Measurements from ENCODE around the gene ERC2. TPM values are rescaled to one million over a fixed set of nuclear protein-coding genes. Genes with fewer than 3 reads are reported as not detected.

The ERC2 gene
- total RNA-seq, 1 donor from 2014 or later, result 1.5 TPM

GRCh38 chr3:55910543-55910942, 557.7 kb downstream of the ERC2 start:
- TF ChIP-seq CTCF (IDR thresholded peaks at IDR 0.05), result no peak
- no peak overlapping the region for H3K27ac ChIP-seq
- H3K9me3 ChIP-seq, result no peaks in the 10 kb centered on the region
- ATAC-seq (no peak), DNase-seq (no peak)
- no peaks in the 10 kb centered on the region for H3K27me3 ChIP-seq (ENCODE audit: low read depth)
- intact Hi-C loops (cut with DNase I), result no loop called here
- peaks cover 3% of the 10 kb centered on the region for H3K4me1 ChIP-seq
- no peaks in the 10 kb centered on the region for H3K36me3 ChIP-seq
- H3K4me3 ChIP-seq, result no peak overlapping the region

- H3K4me3 ChIP-seq, result no peak overlapping the region
- ATAC-seq (peak in 1 of 2 donors; percentile 28), DNase-seq (no peak)
- no peaks in the 10 kb centered on the region for H3K27me3 ChIP-seq (ENCODE audit: low read depth)
- no peaks in the 10 kb centered on the region for H3K9me3 ChIP-seq
- no peak for TF ChIP-seq CTCF (IDR thresholded peaks at IDR 0.05)
- no peak overlapping the region for H3K27ac ChIP-seq
- H3K36me3 ChIP-seq, result no peaks in the 10 kb centered on the region
- intact Hi-C loops (cut with DNase I), result no loop called here
- peaks cover 3% of the 10 kb centered on the region for H3K4me1 ChIP-seq
Measured at GRCh38 chr3:55909373-55909772, 558.9 kb downstream of the ERC2 start.

DNA sequence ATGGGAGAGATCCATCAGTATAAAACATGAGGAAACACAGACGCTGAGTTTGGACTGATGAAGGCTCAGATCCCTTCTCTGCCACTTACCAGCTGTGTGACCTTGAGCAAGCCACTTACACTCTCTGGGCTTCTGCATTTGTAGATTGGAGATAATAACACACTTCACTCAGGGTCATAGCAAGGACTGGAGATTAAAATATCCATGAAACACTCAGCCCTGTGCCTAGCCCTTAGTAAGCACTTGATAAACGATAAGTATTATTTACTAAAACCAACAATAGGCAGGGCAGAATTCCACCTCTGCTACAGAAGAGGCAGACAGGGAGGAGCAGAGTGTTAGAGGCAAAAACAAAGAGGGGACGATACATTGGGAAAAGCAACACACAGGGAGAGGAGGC, 560.7 kb downstream of the ERC2 start:
- peak; percentile 86 to 92 for ATAC-seq

DNA sequence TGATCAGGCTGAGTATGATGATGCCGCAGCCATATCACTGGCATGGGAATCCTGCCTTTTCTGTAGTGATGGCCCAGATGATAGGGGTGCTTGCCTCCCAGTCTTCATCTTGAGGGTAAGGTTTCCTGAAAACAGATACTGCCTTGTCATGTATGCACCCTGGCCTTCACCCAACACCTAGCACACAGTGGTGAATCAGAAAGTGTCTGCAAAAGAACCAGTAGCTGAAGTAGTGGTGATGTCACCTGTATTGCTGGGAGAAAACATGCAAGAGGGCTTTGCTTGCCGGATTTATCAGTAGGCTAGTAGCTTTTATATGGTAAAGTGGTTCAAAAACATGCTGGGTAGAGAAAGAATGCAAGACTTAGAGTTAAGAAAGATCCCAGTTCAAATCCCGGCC, 561.4 kb downstream of the ERC2 start:
- TF ChIP-seq CTCF (IDR thresholded peaks at IDR 0.05), result no peak
- intact Hi-C loops (cut with DNase I), result no loop called here
- ATAC-seq (no peak), DNase-seq (no peak)
- Histone ChIP-seq H3K27me3 (ENCODE audit: low read depth) (no peaks in the 10 kb centered on the region), H3K9me3 (no peaks in the 10 kb centered on the region), H3K27ac (no peak overlapping the region), H3K4me3 (no peak overlapping the region), H3K36me3 (no peaks in the 10 kb centered on the region), H3K4me1 (peaks cover 3% of the 10 kb centered on the region)

More for the DNA sequence above, 560.7 kb downstream of the ERC2 start:
- Histone ChIP-seq H3K9me3 (no peaks in the 10 kb centered on the region), H3K36me3 (no peaks in the 10 kb centered on the region), H3K27me3 (ENCODE audit: low read depth) (no peaks in the 10 kb centered on the region), H3K4me1 (peaks cover 3% of the 10 kb centered on the region), H3K27ac (no peak overlapping the region), H3K4me3 (no peak overlapping the region)
- DNase-seq, result no peak
- intact Hi-C loops (cut with DNase I), result no loop called here
- TF ChIP-seq CTCF (IDR thresholded peaks at IDR 0.05), result no peak

DNA sequence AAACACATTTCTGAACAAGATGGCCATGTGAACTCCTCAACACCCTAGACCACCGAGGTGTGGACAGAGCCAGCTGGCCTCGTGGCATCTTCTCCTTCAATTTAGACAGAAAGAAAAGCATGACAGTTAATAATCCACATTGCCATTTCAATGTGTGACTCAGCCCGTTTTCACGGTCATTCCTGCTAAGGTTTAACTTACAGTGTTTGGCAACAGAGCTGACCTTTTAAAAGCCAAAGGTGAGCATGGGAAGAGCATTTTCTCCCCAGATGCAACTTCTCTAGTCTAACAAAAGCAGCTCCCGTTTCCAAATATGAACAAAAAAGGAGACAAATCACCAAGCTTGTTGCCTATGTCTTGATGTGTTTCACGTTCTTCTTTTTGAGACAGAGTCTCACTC, 563.6 kb downstream of the ERC2 start:
- no peak for ATAC-seq
- no peak for DNase-seq
- intact Hi-C loops (cut with DNase I), result no loop called here
- no peak overlapping the region for H3K27ac ChIP-seq
- H3K9me3 ChIP-seq, result no peaks in the 10 kb centered on the region
- no peak for TF ChIP-seq CTCF (IDR thresholded peaks at IDR 0.05)
- H3K27me3 ChIP-seq (ENCODE audit: low read depth), result no peaks in the 10 kb centered on the region
- no peak overlapping the region for H3K4me3 ChIP-seq
- H3K4me1 ChIP-seq, result peaks cover 3% of the 10 kb centered on the region
- H3K36me3 ChIP-seq, result no peaks in the 10 kb centered on the region

- DNase-seq, result no peak
- Histone ChIP-seq H3K27ac (no peak overlapping the region), H3K9me3 (no peaks in the 10 kb centered on the region), H3K4me3 (no peak overlapping the region), H3K27me3 (ENCODE audit: low read depth) (no peaks in the 10 kb centered on the region), H3K4me1 (peaks cover 3% of the 10 kb centered on the region), H3K36me3 (no peaks in the 10 kb centered on the region)
- TF ChIP-seq CTCF (IDR thresholded peaks at IDR 0.05), result no peak
- intact Hi-C loops (cut with DNase I), result no loop called here
- no peak for ATAC-seq
Measured at GRCh38 chr3:55903680-55904079, 564.6 kb downstream of the ERC2 start.

Measured in lower lobe of right lung (tissue), 2 donors.